Mucosa of gallbladder (tissue), 1 donor: Measurements from ENCODE around the gene WLS. TPM values are rescaled to one million over a fixed set of nuclear protein-coding genes. Genes with fewer than 3 reads are reported as not detected.
"Not testable (repeated sequence)": the region's sequence is repeated elsewhere in the genome, so short reads cannot be mapped to it uniquely, and the experiment has no call there.

Experiments
- DNase-seq: peaks from one replicate; pipeline ENCODE4 v3.0.0-alpha.2; 2020; ENCODE audit warnings: low spot score
- total RNA-seq: library from RNA; stranded (reverse); gene quantifications from one replicate; pipeline ENCODE4 v1.2.1, GENCODE V29; 2021
- donor health status: DM: no; HTN: no; CAD: no.

Gene WLS
- total RNA-seq, 1 donor from 2014 or later: 205 TPM

DNA sequence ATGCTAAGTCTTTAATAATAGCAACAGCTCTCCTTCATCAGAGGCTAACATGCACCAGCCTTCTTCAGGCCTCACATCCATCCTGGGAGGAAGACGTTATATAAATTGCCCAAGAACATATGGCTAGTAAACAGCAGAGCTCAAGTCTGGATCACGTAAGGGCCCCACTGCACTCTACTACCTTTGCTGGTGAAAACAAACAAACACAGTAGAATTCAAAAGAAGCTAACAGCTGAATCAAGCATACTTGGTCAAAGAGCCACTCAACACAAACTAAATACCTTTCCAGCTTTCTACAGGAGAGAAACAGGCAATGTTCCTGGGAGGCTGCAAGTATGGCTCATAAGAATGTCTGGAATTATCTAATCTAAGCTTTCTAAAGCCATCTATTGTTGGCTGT, 66.0 kb downstream of the WLS start:
- DNase-seq: no peak

GRCh38 chr1:68165665-68166064, 66.7 kb downstream of the WLS start:
- no peak for DNase-seq

DNA sequence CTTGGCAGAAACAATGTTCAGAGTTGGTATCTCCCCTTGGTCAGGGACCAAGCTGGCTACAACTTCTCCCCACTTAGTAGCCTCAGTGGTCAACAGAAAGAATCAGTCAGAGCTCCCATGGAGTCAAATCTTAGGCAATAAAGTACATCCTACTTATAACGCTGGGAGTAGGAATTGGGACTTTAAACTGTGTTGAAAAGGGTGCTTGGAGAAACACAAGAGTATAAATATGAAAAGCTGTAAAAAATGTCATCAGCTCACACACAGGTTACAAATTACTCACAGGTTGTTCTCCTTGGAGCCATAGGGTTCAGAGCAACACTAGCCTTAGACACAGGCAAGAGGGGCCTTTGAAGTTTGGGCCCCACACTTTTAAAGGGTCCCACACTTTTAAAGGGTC, 67.4 kb downstream of the WLS start:
- DNase-seq: no peak

DNA sequence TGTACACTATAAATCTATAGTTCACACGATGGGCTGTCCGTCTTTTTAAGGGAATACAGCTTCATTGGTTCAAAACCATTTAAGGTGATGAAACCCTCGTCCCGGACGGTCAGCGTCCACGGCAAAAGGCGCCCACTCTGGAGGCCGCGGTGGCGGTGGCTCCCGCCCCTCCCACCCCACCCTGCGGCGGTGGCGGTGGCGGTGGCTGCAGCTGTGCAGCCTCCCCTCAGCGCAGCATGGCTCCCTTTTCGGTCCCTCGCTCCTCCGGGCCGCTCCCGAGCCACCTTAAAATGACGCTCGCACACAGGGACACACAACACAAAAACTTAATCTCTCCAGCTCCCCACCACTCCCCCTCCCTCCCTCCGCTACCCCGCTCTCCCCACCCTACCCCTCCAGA, 69.1 kb downstream of the WLS start:
- DNase-seq: no peak

GRCh38 chr1:68162761-68163160, 69.6 kb downstream of the WLS start:
- DNase-seq: no peak

- DNase-seq: not testable (repeated sequence)
Measured at GRCh38 chr1:68161672-68162071, 70.7 kb downstream of the WLS start.

DNA sequence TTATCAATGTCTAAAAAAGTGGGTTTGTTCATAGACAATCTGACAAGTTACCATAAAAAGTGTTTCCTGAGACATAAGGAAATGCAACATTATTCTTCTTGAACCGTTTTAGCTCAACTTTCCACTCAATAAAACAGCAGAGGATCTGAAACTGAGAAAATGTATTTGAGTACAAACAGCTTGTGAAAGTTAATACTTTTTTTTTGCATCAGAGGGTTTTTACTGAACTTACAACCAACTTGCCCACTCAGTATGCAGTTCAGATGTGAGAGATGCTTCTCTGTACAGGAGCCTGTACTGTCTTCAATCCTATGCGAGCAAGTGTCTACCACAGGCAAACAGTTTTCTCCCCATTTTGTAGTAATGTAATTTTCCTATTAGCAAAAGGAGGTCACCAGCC, 71.4 kb downstream of the WLS start:
- not testable (repeated sequence) for DNase-seq

GRCh38 chr1:68160021-68160420, 72.3 kb downstream of the WLS start:
- no peak for DNase-seq

- DNase-seq: no peak
Measured at GRCh38 chr1:68158837-68159236, 73.5 kb downstream of the WLS start.

DNA sequence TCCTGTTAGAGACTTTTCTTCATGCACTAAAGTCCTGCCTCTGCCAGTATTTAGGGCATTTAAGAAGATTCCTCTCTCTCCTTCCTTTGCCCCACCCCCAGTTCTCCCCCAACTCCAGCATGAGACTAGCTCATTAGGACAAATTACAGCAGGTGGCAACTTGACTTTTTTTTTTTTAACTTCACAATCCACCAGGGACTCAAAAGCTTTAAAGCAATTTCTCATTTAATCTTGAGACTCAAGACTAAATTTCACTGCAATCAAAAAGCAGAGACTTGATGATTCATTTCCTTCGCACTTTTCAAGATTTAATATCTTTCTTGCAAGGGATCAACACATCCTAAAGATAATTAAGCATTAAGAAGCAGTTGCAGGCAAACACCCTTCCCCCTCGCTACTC, 74.9 kb downstream of the WLS start:
- DNase-seq: no peak

DNA sequence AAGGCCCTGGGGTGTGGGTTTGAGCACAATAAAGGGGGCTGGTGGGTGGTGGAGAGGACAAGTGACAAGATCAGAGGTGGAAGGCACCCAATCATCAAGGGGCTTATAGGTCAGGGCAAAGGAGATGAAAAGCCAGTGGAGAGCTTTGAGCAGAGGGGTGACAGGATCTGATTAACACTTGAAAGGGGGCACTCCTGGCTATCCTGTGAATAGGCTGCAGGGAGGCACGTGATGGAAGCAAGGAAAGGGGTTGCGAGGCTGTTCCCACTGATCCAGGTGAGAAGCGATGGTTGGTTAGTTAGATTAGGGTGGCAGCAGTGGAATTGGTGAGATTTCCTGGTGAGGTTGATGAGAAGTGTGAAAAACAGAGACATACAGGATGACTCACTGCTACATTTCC, 80.6 kb downstream of the WLS start:
- no peak for DNase-seq

GRCh38 chr1:68149907-68150306, 82.4 kb downstream of the WLS start:
- DNase-seq: no peak

DNA sequence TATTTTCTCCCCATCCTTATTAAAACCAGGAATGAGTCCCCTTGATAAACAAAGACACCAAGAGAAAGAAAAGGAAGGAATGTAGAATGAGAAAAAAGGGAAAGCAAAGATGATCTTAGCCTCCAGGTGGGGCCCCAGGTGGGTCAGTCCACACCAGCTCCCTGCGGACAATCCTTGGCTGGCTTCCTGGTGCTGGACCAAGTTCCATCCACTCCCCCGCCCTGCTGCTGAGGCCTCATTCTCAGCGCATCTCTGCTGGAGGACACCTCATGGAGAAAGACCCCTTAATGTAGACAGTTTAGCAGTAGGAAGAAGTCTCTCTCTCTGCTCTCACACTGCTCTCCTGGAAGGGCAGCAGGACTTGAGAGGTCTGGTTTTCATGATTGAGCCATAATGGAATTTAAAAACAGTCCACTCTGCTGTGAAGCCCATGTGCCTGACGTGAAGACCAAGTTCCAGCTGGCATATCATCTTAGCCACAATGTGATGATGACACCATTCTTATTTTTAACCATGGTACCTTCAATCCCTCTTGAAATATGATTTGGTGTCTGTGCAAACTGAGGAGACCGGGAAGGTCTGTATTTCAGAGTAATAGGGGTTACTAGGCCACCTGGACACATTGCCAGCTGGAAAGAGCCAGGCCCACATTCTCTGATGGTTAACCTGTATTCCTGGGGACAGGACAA, 83.1 kb downstream of the WLS start:
- no peak for DNase-seq

DNA sequence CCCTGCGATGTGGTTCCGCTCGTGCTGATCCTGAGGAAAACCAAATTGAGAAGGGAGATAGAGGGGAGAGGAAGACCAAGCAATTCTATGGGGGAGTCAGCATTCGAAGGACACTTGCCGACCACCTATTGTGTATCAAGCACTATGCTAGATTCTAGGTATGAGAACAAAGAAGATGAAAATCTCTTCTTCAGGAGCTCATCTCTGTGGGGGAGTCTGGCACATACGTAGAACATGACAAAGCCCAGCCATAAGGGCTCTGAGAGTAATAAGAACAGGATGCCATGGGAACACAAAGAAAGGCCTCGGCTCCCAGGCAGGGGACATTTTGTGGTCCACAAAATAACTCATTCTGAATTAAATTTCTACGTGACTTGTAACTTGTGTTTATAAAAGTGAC, 83.7 kb downstream of the WLS start:
- no peak for DNase-seq

GRCh38 chr1:68147534-68148171, 84.7 kb downstream of the WLS start:
- no peak for DNase-seq

- DNase-seq: peak; percentile 86
Measured at GRCh38 chr1:68145418-68146126, 86.8 kb downstream of the WLS start.

- DNase-seq: no peak
Measured at GRCh38 chr1:68144856-68145255, 87.5 kb downstream of the WLS start.

DNA sequence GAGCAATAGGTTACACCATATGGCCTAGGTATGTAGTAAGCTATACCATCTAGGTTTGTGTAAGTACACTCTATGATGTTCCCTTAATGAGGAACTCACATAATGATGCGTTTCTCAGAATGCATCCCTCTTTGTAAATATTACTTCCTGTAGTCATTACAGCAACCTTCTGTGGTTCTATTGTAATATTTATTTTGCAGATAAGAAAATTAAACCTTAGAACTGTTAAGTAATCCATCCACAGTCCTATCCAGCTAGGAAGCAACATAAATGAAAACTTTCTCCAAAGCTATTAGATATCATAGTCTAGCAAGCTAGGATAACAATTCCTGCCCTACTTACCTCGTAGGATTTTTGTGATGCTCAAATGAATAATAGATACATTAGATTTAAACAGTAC, 88.7 kb downstream of the WLS start:
- no peak for DNase-seq

DNA sequence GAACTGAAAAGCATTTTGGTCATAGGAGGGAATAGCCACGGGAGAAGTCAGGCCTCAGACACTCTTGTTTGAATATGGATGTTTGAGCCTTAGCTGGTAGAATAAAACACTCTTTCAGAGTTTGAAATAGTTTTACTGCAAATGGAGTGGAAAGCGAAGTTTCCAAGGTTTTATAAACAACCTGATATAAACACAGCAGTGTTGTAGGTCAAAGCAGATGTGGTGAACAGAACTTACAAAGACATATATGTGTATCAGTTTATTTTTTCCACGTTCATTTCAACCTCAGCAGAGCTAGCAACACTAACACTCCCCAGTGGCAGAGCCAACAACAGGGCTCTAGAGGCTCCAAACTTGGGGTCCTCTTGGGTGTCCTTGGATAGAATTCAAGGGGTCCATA, 89.9 kb downstream of the WLS start:
- no peak for DNase-seq

- no peak for DNase-seq
Measured at GRCh38 chr1:68142036-68142435, 90.3 kb downstream of the WLS start.

- no peak for DNase-seq
Measured at GRCh38 chr1:68141071-68142021, 91.0 kb downstream of the WLS start.

DNA sequence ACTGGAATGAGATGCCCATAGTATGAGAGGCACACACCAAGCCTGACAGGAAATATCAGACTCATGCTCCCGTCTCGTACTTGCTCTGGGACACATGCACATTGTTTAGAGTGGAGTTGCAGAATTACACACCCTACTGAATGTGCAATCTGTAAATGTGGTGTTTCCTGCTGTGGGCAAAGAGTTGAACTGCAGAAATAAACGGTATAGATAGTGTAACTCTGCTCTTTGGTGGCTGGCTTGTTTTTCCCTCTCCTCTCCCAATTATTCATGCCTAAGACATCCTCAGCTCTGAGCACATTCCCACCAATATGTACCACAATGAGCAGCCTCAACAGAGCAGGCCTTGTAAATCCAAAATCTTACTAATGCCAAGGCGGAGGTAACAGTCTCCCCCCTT, 91.8 kb downstream of the WLS start:
- DNase-seq: no peak
